HG03571 (cell line): ENCODE measurements around the gene PREX1.
"Not testable (repeated sequence)": the region's sequence is repeated elsewhere in the genome, so short reads cannot be mapped to it uniquely, and the experiment has no call there.

Experiments used
- ATAC-seq: cut with Tn5 transposase; IDR thresholded peaks from one replicate; pipeline ENCODE4 v1.9.1; 2021; ENCODE audit not compliant: unreplicated experiment

Gene PREX1

GRCh38 chr20:48779435-48779834 lies 48.4 kb downstream of the PREX1 start:
- ATAC-seq = no peak

GRCh38 chr20:48777821-48778220 lies 50.0 kb downstream of the PREX1 start:
- no peak for ATAC-seq

GRCh38 chr20:48777005-48777404 lies 50.8 kb downstream of the PREX1 start:
- ATAC-seq = no peak

GRCh38 chr20:48776306-48776705 lies 51.5 kb downstream of the PREX1 start:
- ATAC-seq = no peak

GRCh38 chr20:48775545-48775944 lies 52.3 kb downstream of the PREX1 start:
- not testable (repeated sequence) for ATAC-seq

GRCh38 chr20:48774696-48775095 lies 53.1 kb downstream of the PREX1 start:
- no peak for ATAC-seq

- ATAC-seq = no peak
Measured at GRCh38 chr20:48773837-48774418, 53.9 kb downstream of the PREX1 start.

- ATAC-seq = no peak
Measured at GRCh38 chr20:48772183-48772976, 55.4 kb downstream of the PREX1 start.

GRCh38 chr20:48771542-48771941 lies 56.3 kb downstream of the PREX1 start:
- ATAC-seq = no peak

GRCh38 chr20:48770700-48771442 lies 56.9 kb downstream of the PREX1 start:
- no peak for ATAC-seq

GRCh38 chr20:48769069-48769983 lies 58.5 kb downstream of the PREX1 start:
- no peak for ATAC-seq

GRCh38 chr20:48766961-48767960 lies 60.5 kb downstream of the PREX1 start:
- no peak for ATAC-seq

GRCh38 chr20:48766205-48766604 lies 61.6 kb downstream of the PREX1 start:
- no peak for ATAC-seq

GRCh38 chr20:48765359-48765758 lies 62.4 kb downstream of the PREX1 start:
- ATAC-seq = no peak

GRCh38 chr20:48763216-48763914 lies 64.4 kb downstream of the PREX1 start:
- no peak for ATAC-seq

GRCh38 chr20:48761874-48762273 lies 65.9 kb downstream of the PREX1 start:
- no peak for ATAC-seq

GRCh38 chr20:48761023-48761785 lies 66.6 kb downstream of the PREX1 start:
- no peak for ATAC-seq

- no peak for ATAC-seq
Measured at GRCh38 chr20:48760403-48760983, 67.3 kb downstream of the PREX1 start.
